ENCODE data around the gene EFTUD2. TPM values are rescaled to one million over a fixed set of nuclear protein-coding genes. Genes with fewer than 3 reads are reported as not detected.

The EFTUD2 gene
- total RNA-seq, 4 donors from 2014 or later: 65.0 to 116 (median 81.3) TPM

GRCh38 chr17:44844390-44844830 lies 54.8 kb downstream of the EFTUD2 start:
- Histone ChIP-seq H3K4me3 (no peak overlapping the region), H3K27me3 (peaks cover 0 to 5% (median 5%) of the 10 kb centered on the region in 3 donors), H3K27ac (peak overlapping the region in 1 of 4 donors; percentile 41), H3K9me3 (no peaks in the 10 kb centered on the region), H3K4me1 (no peaks in the 10 kb centered on the region), H3K36me3 (no peaks in the 10 kb centered on the region)
- TF ChIP-seq, protein P1, sequence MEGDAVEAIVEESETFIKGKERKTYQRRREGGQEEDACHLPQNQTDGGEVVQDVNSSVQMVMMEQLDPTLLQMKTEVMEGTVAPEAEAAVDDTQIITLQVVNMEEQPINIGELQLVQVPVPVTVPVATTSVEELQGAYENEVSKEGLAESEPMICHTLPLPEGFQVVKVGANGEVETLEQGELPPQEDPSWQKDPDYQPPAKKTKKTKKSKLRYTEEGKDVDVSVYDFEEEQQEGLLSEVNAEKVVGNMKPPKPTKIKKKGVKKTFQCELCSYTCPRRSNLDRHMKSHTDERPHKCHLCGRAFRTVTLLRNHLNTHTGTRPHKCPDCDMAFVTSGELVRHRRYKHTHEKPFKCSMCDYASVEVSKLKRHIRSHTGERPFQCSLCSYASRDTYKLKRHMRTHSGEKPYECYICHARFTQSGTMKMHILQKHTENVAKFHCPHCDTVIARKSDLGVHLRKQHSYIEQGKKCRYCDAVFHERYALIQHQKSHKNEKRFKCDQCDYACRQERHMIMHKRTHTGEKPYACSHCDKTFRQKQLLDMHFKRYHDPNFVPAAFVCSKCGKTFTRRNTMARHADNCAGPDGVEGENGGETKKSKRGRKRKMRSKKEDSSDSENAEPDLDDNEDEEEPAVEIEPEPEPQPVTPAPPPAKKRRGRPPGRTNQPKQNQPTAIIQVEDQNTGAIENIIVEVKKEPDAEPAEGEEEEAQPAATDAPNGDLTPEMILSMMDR (IDR thresholded peaks at IDR 0.05 in 4 of 5, conservative IDR thresholded peaks at IDR 0.05 in 1 of 5): no peak
- TF ChIP-seq POLR2A (IDR thresholded peaks at IDR 0.05): no peak
- in situ Hi-C loops (cut with MboI; ENCODE audit: low sequenced_read_pairs in 4 of 4) (no loop called here), intact Hi-C loops (cut with DNase I; ENCODE audit: low total_unique reads) (no loop called here)
- DNase-seq: no peak
- ATAC-seq: peak; percentile 33 to 54

DNA sequence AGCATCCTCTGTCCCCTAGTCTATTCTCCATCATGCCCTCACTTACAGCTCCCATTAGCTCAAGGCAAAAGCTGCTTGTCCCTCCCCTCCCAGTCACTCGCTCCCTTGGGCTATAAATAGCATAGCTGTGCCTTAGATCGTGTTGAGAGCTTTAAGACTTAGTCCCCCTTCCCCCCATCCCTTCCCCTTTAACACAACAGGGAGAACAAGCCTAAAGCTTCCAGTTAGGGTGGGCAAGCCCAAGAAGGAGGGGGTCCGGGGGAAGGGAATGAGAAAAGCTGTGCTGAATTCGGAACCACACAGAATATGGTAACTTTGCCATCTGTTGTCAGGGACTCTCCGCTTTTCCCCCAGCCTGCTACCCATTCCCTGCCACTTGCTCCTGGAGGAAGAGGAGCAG lies 56.5 kb downstream of the EFTUD2 start:
- in situ Hi-C loops (cut with MboI; ENCODE audit: low sequenced_read_pairs in 4 of 4): no loop called here

GRCh38 chr17:44840936-44841335 lies 58.3 kb downstream of the EFTUD2 start:
- H3K36me3 ChIP-seq: no peaks in the 10 kb centered on the region
- intact Hi-C loops (cut with DNase I; ENCODE audit: low total_unique reads): no loop called here

More for the DNA sequence above, 56.5 kb downstream of the EFTUD2 start:
- Histone ChIP-seq H3K27me3 (peaks cover 0 to 5% (median 5%) of the 10 kb centered on the region in 3 donors), H3K9me3 (no peaks in the 10 kb centered on the region), H3K27ac (peak overlapping the region in 2 of 4 donors; percentile 33 to 39), H3K4me3 (no peak overlapping the region), H3K36me3 (no peaks in the 10 kb centered on the region), H3K4me1 (no peaks in the 10 kb centered on the region)
- no peak for ATAC-seq
- TF ChIP-seq, protein P1 (IDR thresholded peaks at IDR 0.05 in 4 of 5, conservative IDR thresholded peaks at IDR 0.05 in 1 of 5): no peak
- no peak for TF ChIP-seq POLR2A (IDR thresholded peaks at IDR 0.05)
- no peak for DNase-seq
- intact Hi-C loops (cut with DNase I; ENCODE audit: low total_unique reads): no loop called here

DNA sequence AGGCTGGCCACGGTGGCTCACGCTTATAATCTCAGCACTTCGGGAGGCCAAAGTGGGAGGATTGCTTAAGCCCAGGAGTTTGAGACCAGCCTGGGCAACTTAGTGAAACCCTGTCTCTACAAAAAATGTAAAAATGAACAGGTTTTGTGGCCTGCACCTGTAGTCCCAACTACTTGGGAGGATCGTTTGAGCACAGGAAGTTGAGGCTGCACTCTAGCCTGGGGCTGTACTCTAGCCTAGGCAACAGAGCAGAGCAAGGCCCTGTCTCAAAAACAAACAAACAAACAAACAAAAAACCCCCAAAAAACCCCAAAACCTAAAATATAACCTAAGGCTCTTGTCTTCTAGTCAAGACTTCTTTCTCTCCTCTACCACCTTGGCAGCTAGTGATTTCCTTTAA lies 59.0 kb downstream of the EFTUD2 start:
- in situ Hi-C loops (cut with MboI; ENCODE audit: low sequenced_read_pairs in 4 of 4): no loop called here
- H3K27ac ChIP-seq: no peak overlapping the region
- TF ChIP-seq, protein P1 (IDR thresholded peaks at IDR 0.05 in 4 of 5, conservative IDR thresholded peaks at IDR 0.05 in 1 of 5): no peak
- TF ChIP-seq POLR2A (IDR thresholded peaks at IDR 0.05): no peak

More at GRCh38 chr17:44840936-44841335, 58.3 kb downstream of the EFTUD2 start:
- H3K4me3 ChIP-seq: no peak overlapping the region
- TF ChIP-seq, protein P1 (IDR thresholded peaks at IDR 0.05 in 4 of 5, conservative IDR thresholded peaks at IDR 0.05 in 1 of 5): no peak
- TF ChIP-seq POLR2A (IDR thresholded peaks at IDR 0.05): no peak
- in situ Hi-C loops (cut with MboI; ENCODE audit: low sequenced_read_pairs in 4 of 4): no loop called here
- H3K9me3 ChIP-seq: no peaks in the 10 kb centered on the region
- DNase-seq (no peak), ATAC-seq (no peak)
- H3K27ac ChIP-seq: no peak overlapping the region
- no peaks in the 10 kb centered on the region for H3K4me1 ChIP-seq
- H3K27me3 ChIP-seq: peaks cover 0 to 2% (median under 1%) of the 10 kb centered on the region in 3 donors

DNA sequence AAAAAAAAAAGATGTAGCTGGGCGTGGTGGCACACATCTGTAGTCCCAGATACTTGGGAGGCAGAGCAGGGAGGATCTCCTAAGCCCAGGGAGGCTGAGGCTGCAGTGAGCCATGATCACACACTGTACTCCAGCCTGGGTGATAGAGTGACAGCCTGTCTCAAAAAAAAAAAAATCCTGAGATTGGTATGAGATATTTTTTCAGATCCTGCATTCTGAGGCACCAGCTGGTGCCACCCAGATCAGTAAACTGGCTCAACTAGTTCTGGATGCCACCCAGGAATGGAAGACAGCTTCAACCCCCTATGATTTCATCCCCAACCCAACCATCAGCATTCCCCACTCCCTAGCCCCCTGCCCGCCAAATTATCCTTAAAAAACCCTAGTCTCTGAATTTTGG lies 62.0 kb downstream of the EFTUD2 start:
- H3K27me3 ChIP-seq: peaks cover 0 to 18% (median 7%) of the 10 kb centered on the region in 3 donors
- intact Hi-C loops (cut with DNase I; ENCODE audit: low total_unique reads): no loop called here
- H3K9me3 ChIP-seq: no peaks in the 10 kb centered on the region
- ATAC-seq (no peak), DNase-seq (no peak)
- no peak overlapping the region for H3K27ac ChIP-seq
- H3K36me3 ChIP-seq: no peaks in the 10 kb centered on the region
- no peaks in the 10 kb centered on the region for H3K4me1 ChIP-seq
- H3K4me3 ChIP-seq: no peak overlapping the region
- in situ Hi-C loops (cut with MboI; ENCODE audit: low sequenced_read_pairs in 4 of 4): no loop called here
- TF ChIP-seq POLR2A (IDR thresholded peaks at IDR 0.05): no peak
- TF ChIP-seq, protein P1 (IDR thresholded peaks at IDR 0.05 in 4 of 5, conservative IDR thresholded peaks at IDR 0.05 in 1 of 5): no peak

More for the DNA sequence above, 59.0 kb downstream of the EFTUD2 start:
- Histone ChIP-seq H3K4me3 (no peak overlapping the region), H3K27me3 (no peaks in the 10 kb centered on the region), H3K9me3 (no peaks in the 10 kb centered on the region), H3K36me3 (no peaks in the 10 kb centered on the region), H3K4me1 (no peaks in the 10 kb centered on the region)
- ATAC-seq: no peak
- no peak for DNase-seq
- intact Hi-C loops (cut with DNase I; ENCODE audit: low total_unique reads): no loop called here

Data from gastrocnemius medialis (tissue), 4 donors.